ENCODE results near the gene ST3GAL6. TPM values are rescaled to one million over a fixed set of nuclear protein-coding genes. Genes with fewer than 3 reads are reported as not detected.

The ST3GAL6 gene
- polyA plus RNA-seq, 3 donors = 21.0 to 49.5 (median 22.8) TPM

DNA sequence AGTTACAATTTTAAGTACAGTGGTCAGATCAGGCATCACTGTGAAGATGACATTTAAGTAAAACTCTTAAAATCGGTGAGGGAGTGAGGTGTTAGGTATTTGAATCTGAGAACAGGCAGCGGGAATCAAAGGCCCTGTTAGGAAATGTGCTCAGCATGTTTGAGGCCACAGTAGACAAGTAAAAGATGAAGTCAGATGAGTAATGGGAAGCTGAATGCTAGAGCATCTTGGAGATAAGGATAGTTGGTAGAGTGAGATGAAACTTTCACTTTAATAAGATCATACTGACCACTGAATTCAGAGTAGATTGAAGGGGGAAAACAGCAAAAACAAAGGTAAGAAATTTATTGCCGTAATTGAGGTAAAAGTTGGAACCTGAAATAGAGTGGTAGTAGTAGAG is 76.7 kb downstream of the ST3GAL6 start:
- H3K9ac ChIP-seq (ENCODE audit: insufficient read depth, low read length, poor library complexity, severe bottlenecking) = no peak overlapping the region
- no peak overlapping the region for H3K27ac ChIP-seq (ENCODE audit: low read depth in 1 of 2, low read length in 2 of 2)
- H3K4me1 ChIP-seq (ENCODE audit: control insufficient read depth in 1 of 2, insufficient read depth in 2 of 2, low read length in 2 of 2) = no peaks in the 10 kb centered on the region
- H3K79me2 ChIP-seq (ENCODE audit: insufficient read depth, low read length) = no peaks in the 10 kb centered on the region
- no peak overlapping the region for H3K4me2 ChIP-seq (replicated peaks; ENCODE audit: extremely low read depth, low read length, poor library complexity, severe bottlenecking)
- Mint-ChIP-seq H3K27me3 (ENCODE audit: low read depth in 3 of 3) (peaks cover 0 to 2% (median 0%) of the 10 kb centered on the region in 3 donors), H3K4me3 (no peak overlapping the region), H3K4me1 (no peaks in the 10 kb centered on the region), H3K27ac (no peak overlapping the region), H3K9me3 (peaks cover 3 to 12% (median 4%) of the 10 kb centered on the region in 7 donors), H3K36me3 (no peaks in the 10 kb centered on the region)
- H3K9me3 ChIP-seq (replicated peaks in 1 of 2; ENCODE audit: control insufficient read depth in 1 of 2, insufficient read depth in 1 of 2, low read length in 2 of 2) = no peaks in the 10 kb centered on the region
- no peaks in the 10 kb centered on the region for H4K20me1 ChIP-seq (ENCODE audit: insufficient read depth, low read length)
- H3K27me3 ChIP-seq (ENCODE audit: control insufficient read depth in 2 of 2, insufficient read depth in 2 of 2, low read length in 2 of 2) = no peaks in the 10 kb centered on the region
- DNase-seq = no peak
- H3K36me3 ChIP-seq (replicated peaks in 1 of 2; ENCODE audit: control insufficient read depth in 1 of 2, insufficient read depth in 2 of 2, low read length in 2 of 2) = no peaks in the 10 kb centered on the region
- no peak overlapping the region for H3K4me3 ChIP-seq (replicated peaks in 1 of 3; ENCODE audit: low read depth in 2 of 3, low read length in 3 of 3)
- intact Hi-C loops (cut with micrococcal nuclease) = no loop called here
- no peak overlapping the region for H2AFZ ChIP-seq (ENCODE audit: insufficient read depth, low read depth, low read length, poor library complexity, severe bottlenecking)
- 100% methylated on average over 2 of the region's 3 CpGs for WGBS (ENCODE audit: insufficient coverage)
- TF ChIP-seq, protein P1, sequence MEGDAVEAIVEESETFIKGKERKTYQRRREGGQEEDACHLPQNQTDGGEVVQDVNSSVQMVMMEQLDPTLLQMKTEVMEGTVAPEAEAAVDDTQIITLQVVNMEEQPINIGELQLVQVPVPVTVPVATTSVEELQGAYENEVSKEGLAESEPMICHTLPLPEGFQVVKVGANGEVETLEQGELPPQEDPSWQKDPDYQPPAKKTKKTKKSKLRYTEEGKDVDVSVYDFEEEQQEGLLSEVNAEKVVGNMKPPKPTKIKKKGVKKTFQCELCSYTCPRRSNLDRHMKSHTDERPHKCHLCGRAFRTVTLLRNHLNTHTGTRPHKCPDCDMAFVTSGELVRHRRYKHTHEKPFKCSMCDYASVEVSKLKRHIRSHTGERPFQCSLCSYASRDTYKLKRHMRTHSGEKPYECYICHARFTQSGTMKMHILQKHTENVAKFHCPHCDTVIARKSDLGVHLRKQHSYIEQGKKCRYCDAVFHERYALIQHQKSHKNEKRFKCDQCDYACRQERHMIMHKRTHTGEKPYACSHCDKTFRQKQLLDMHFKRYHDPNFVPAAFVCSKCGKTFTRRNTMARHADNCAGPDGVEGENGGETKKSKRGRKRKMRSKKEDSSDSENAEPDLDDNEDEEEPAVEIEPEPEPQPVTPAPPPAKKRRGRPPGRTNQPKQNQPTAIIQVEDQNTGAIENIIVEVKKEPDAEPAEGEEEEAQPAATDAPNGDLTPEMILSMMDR (IDR thresholded peaks at IDR 0.05) = no peak

DNA sequence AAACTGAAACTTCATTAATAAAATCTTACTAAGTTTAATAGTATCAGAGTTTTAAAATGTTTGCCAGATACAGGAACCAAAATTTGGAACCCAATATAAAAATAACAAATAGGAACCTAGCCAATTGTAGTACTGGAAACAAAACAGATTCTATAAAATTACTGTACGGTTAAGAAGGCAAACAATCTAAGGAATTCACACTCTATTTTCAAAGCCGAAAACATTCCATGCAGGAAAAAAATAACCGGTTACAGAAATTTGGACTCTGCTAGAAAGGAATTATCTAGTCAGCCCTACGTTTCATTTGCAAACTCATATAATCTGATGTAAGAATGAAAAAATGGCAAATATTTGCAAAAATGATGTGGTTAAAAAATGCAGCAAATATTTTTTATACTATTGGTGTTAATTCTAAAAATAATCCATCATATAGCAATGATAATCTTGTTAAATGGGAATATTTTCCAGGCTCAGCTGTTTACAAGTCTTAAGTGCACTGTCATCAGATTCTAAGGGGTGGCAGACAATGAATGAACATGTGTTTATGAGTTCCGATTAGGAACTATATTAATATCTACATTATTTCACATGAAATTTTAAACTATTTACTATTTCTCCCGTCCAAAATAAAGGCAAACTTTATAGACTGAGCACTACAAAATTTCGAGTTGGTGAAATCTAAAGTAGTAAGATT is 80.3 kb downstream of the ST3GAL6 start:
- Histone ChIP-seq H2AFZ (ENCODE audit: insufficient read depth, low read depth, low read length, poor library complexity, severe bottlenecking) (no peak overlapping the region), H3K27me3 (ENCODE audit: control insufficient read depth in 2 of 2, insufficient read depth in 2 of 2, low read length in 2 of 2) (no peaks in the 10 kb centered on the region), H3K9me3 (replicated peaks in 1 of 2; ENCODE audit: control insufficient read depth in 1 of 2, insufficient read depth in 1 of 2, low read length in 2 of 2) (no peaks in the 10 kb centered on the region), H3K79me2 (ENCODE audit: insufficient read depth, low read length) (no peaks in the 10 kb centered on the region), H3K27ac (ENCODE audit: low read depth in 1 of 2, low read length in 2 of 2) (no peak overlapping the region), H4K20me1 (ENCODE audit: insufficient read depth, low read length) (no peaks in the 10 kb centered on the region), H3K36me3 (replicated peaks in 1 of 2; ENCODE audit: control insufficient read depth in 1 of 2, insufficient read depth in 2 of 2, low read length in 2 of 2) (no peaks in the 10 kb centered on the region), H3K9ac (ENCODE audit: insufficient read depth, low read length, poor library complexity, severe bottlenecking) (no peak overlapping the region), H3K4me3 (replicated peaks in 1 of 3; ENCODE audit: low read depth in 2 of 3, low read length in 3 of 3) (no peak overlapping the region), H3K4me2 (replicated peaks; ENCODE audit: extremely low read depth, low read length, poor library complexity, severe bottlenecking) (no peak overlapping the region), H3K4me1 (ENCODE audit: control insufficient read depth in 1 of 2, insufficient read depth in 2 of 2, low read length in 2 of 2) (no peaks in the 10 kb centered on the region)
- WGBS (ENCODE audit: insufficient coverage) = no CpG with 5 or more reads among the region's 7 CpGs
- H3K27me3 Mint-ChIP-seq (ENCODE audit: low read depth in 3 of 3) = peaks cover 0 to 2% (median 0%) of the 10 kb centered on the region in 3 donors
- H3K9me3 Mint-ChIP-seq = peaks cover 0 to 5% (median 2%) of the 10 kb centered on the region in 7 donors
- no peaks in the 10 kb centered on the region for H3K4me1 Mint-ChIP-seq
- H3K4me3 Mint-ChIP-seq = no peak overlapping the region
- H3K27ac Mint-ChIP-seq = no peak overlapping the region
- TF ChIP-seq, protein P1 (IDR thresholded peaks at IDR 0.05) = no peak
- intact Hi-C loops (cut with micrococcal nuclease) = no loop called here
- no peaks in the 10 kb centered on the region for H3K36me3 Mint-ChIP-seq
- DNase-seq = no peak

Small RNA genes lying within 50 kb of the gene (small RNA-seq; reads per million reads assigned to genes)
- not detected for gene RNU6-26P (ENCODE audit: insufficient read length, low read depth)

Other genes starting within 250 kb of the ST3GAL6 start
- 10 to 100 TPM; 65.3 to 91.8 (median 76.0) TPM for gene CLDND1, start 240.4 kb upstream of the ST3GAL6 start, polyA plus RNA-seq
- not detected for gene GPR15, start 231.4 kb upstream of the ST3GAL6 start, polyA plus RNA-seq
- 10 to 100 TPM in 1 of 3 donors, 1 to 10 TPM in 2; 4.2 to 12.8 (median 5.2) TPM for gene CPOX, start 169.7 kb upstream of the ST3GAL6 start, polyA plus RNA-seq
- 1 to 10 TPM in 1 of 3 donors, under 1 TPM in 2; 0.17 to 1.1 (median 0.45) TPM for gene DCBLD2, start 138.4 kb downstream of the ST3GAL6 start, polyA plus RNA-seq